GM19239 (cell line): ENCODE measurements around the gene C11orf24.
A peak's percentile ranks its signal among the peaks of the same experiment; 100 is the strongest.
"Not testable (repeated sequence)": the region's sequence is repeated elsewhere in the genome, so short reads cannot be mapped to it uniquely, and the experiment has no call there.

Experiments used
- DNase-seq: peaks from one replicate; pipeline ENCODE4 v3.0.0; 2011; ENCODE audit warnings: low spot score; ENCODE audit not compliant: insufficient read length
- FAIRE-seq: peaks from 2 replicates; lab custom pipeline; 2011; peaks lifted over from hg19 to GRCh38; lab: Jason Lieb, UNC

C11orf24 gene

GRCh38 chr11:68300076-68300830 lies 28.5 kb upstream of the C11orf24 start:
- FAIRE-seq: no peak
- no peak for DNase-seq

- DNase-seq, FAIRE-seq: not testable (repeated sequence)
Measured at GRCh38 chr11:68299517-68299879, 27.7 kb upstream of the C11orf24 start.

- FAIRE-seq (no peak), DNase-seq (no peak)
Measured at GRCh38 chr11:68298659-68299516, 27.1 kb upstream of the C11orf24 start.

- DNase-seq (peak; percentile 69), FAIRE-seq (peak; percentile 71)
Measured at GRCh38 chr11:68297812-68298658, 26.3 kb upstream of the C11orf24 start.

- FAIRE-seq (no peak), DNase-seq (no peak)
Measured at GRCh38 chr11:68297494-68297811, 25.7 kb upstream of the C11orf24 start.

- no peak for DNase-seq
- FAIRE-seq: no peak
Measured at GRCh38 chr11:68297052-68297378, 25.2 kb upstream of the C11orf24 start.

GRCh38 chr11:68296344-68297051 lies 24.7 kb upstream of the C11orf24 start:
- FAIRE-seq (no peak), DNase-seq (no peak)

- FAIRE-seq (no peak), DNase-seq (no peak)
Measured at GRCh38 chr11:68295940-68296339, 24.2 kb upstream of the C11orf24 start.

GRCh38 chr11:68295271-68295670 lies 23.5 kb upstream of the C11orf24 start:
- DNase-seq (no peak), FAIRE-seq (no peak)

- FAIRE-seq: peak; percentile 37
Measured at GRCh38 chr11:68293708-68294107, 21.9 kb upstream of the C11orf24 start.

GRCh38 chr11:68289456-68289855 lies 17.7 kb upstream of the C11orf24 start:
- DNase-seq (no peak), FAIRE-seq (no peak)

More at GRCh38 chr11:68293708-68294107, 21.9 kb upstream of the C11orf24 start:
- DNase-seq: no peak

GRCh38 chr11:68287419-68287818 lies 15.6 kb upstream of the C11orf24 start:
- DNase-seq: no peak
- no peak for FAIRE-seq

GRCh38 chr11:68284588-68284987 lies 12.8 kb upstream of the C11orf24 start:
- not testable (repeated sequence) for FAIRE-seq, DNase-seq

- DNase-seq (no peak), FAIRE-seq (no peak)
Measured at GRCh38 chr11:68282861-68283230, 11.1 kb upstream of the C11orf24 start.

- FAIRE-seq (peak; percentile 89), DNase-seq (peak; percentile 53)
Measured at GRCh38 chr11:68282141-68282860, 10.5 kb upstream of the C11orf24 start.

GRCh38 chr11:68279676-68280075 lies 7.9 kb upstream of the C11orf24 start:
- no peak for DNase-seq
- FAIRE-seq: no peak

- FAIRE-seq: no peak
- no peak for DNase-seq
Measured at GRCh38 chr11:68276861-68277260, 5.1 kb upstream of the C11orf24 start.

GRCh38 chr11:68275721-68276507 lies 4.1 kb upstream of the C11orf24 start:
- no peak for FAIRE-seq
- DNase-seq: no peak

- FAIRE-seq (no peak), DNase-seq (no peak)
Measured at GRCh38 chr11:68274306-68274705, 2.5 kb upstream of the C11orf24 start.
